GM18520 (cell line): ENCODE data around the gene UTP4.

Experiments used
- ATAC-seq: cut with Tn5 transposase; IDR thresholded peaks from one replicate; pipeline ENCODE4 v1.9.1; 2021; ENCODE audit not compliant: unreplicated experiment

Gene UTP4

GRCh38 chr16:69169607-69170352, 37.3 kb downstream of the UTP4 start:
- no peak for ATAC-seq

- no peak for ATAC-seq
Observed at GRCh38 chr16:69171325-69172084, 39.1 kb downstream of the UTP4 start.

DNA sequence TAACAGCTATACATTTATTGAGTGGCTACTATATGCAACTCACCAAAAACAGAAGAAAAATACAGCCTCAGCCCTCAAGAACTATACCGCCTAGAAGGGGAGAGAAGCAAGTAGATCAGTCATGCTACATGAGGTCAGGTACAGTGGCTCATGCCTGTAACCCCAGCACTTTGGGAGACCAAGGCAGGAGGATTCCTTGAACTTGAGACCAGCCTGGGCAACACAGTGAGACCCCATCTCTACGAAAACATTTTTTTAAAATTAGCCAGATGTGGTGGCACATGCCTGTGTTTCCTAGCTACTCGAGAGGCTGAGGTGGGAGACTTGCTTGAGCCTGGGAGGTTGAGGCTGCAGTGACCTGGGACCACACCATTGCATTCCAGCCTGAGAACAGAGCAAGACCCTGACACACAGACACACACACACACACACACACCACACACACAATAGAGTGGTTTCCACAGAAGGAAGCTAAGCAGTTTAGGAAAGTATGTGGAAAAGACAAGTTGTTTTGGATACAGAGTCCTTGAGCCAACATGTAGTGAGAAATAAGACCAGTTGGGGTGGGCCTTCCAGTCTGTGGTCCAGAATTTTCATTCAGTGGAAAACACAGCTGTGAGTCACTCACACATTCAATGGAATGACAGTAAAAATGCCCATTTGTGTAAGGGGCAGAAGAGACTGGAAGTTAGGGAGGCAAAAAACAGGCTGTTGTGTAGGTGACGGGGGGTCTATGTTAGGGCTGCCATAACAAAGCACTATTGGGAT, 43.8 kb downstream of the UTP4 start:
- ATAC-seq, result no peak

GRCh38 chr16:69179328-69180010, 47.0 kb downstream of the UTP4 start:
- no peak for ATAC-seq

GRCh38 chr16:69180011-69180338, 47.5 kb downstream of the UTP4 start:
- no peak for ATAC-seq

GRCh38 chr16:69182730-69183416, 50.4 kb downstream of the UTP4 start:
- ATAC-seq, result no peak

GRCh38 chr16:69186642-69187445, 54.4 kb downstream of the UTP4 start, which contains the start of gene SNTB2:
TSS of gene SNTB2 (plus strand) at chr16:69187164. CDS start at chr16:69187167, 3 bp downstream.
- peak; percentile 77 for ATAC-seq

DNA sequence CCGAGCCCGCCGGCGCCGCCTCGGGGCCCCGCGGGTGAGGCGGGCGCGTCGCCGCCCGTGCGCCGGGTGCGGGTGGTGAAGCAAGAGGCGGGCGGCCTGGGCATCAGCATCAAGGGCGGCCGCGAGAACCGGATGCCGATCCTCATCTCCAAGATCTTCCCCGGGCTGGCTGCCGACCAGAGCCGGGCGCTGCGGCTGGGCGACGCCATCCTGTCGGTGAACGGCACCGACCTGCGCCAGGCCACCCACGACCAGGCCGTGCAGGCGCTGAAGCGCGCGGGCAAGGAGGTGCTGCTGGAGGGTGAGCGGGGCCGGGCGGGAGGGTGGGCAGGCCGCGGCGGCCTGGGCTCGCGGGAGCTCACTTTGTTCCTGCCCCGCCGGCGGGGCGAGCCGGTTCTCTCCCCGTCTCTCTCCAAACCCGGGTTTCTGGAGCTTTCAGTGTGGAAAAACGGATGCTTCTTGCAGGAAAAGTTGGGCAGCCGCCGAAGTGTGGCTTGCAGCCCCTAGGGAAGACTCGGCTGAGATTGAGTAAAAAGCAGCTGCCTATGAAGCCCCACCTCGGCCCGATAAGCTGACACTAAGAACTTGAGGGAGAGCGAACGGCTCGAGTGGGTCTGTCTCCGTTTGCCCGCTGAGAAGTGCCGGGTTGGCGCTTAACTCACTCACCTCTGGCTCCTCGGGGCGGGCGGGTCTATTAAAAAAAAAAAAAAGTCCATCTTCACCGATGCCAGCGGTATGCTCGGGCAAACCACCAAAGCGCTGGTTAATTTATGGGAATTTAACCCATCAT, 55.2 kb downstream of the UTP4 start:
- ATAC-seq, result peak; percentile 11

DNA sequence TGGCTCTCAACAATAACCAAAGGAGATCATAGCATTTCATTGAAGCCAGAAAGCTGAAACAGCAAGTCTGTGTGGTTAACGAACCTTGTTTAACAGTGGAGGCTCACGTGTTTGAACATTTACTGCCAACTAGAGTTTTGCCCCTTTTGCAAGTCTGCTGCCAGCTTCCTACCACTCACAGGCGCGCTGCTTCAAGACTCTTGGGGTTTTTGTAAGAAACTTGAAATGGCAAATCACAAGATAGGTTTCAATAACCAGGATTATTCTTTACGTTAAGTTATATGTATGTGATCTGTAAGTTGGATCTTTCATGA, 55.7 kb downstream of the UTP4 start:
- no peak for ATAC-seq

DNA sequence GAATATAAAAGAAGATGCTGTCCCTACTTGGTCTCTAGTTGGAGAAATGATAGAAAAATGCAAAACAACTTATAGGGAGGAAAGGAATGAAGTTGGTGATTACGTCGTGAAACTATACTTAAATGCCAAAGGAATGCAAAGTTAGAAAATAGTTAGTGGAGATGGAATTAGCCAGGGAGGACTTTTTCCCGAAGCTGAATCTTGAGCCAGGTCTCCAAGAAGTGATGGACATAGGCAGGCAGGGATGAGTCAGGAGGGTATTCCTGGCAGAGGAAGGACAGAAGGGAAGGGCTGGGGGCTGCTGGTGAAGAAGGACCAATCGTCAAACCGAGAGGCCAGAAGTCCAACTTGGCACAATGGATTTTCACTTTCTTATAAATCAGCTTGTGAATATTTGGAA, 56.3 kb downstream of the UTP4 start:
- no peak for ATAC-seq

DNA sequence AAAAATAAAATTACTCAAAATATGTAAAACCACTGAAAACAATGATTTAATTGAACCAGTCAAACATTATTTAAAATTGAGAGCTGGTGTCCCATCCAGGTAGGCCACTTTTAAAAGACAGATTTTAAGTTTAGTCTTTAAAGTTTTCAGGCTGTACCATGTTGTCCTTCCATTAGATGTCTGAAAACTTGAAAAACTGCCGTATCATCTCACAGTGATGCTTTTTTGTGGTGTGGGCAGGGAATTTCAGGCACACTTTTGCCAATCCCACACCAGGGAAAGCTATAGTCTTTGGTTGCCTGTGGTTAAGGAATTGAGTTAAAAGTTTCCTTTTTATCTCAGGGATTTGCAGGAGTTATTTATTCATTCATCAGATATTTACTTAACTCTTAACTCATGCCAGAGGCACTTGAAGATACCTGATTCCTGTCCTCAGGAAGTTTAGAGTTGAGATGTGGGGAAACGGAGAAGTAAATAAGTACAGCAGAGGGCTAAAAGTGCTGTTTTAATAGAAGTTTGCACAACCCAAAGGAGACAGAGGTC, 57.7 kb downstream of the UTP4 start:
- no peak for ATAC-seq

- no peak for ATAC-seq
Observed at GRCh38 chr16:69190598-69190997, 58.1 kb downstream of the UTP4 start.

DNA sequence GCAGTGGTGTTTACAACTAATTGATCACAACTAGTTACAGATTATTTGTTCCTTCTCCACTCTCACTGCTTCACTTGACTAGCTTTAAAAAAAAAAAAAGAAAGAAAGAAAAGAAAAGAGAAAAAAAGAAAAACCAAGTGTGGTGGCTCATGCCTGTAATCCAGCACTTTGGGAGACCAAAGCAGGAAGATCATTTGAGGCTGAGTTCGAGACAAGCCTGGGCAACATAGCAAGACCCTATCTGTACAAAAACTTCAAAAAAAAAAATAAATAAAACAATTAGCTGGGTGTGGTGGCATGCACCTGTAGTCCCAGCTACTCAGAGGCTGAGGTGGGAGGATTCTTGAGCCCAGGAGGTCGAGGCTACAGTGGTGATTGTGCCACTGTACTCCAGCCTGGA, 58.7 kb downstream of the UTP4 start:
- no peak for ATAC-seq

DNA sequence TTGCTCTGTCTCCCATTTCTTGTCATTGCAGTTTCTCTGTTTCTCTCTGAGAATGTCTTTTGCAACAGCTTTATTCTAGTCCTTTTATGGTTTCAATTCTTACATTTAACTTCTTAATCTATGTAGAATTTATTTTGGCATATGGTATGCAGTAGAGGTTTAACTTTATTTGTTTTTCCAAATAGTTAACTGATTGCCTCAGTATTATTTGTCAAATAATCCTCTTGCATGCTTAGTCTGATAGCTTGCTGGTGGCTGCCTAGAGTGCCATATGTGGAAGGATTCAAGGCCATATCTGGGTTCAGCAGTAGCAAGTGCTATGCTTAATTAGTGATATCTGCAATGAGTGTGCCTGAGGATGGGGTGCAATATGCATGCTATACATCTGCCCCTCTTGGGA, 61.4 kb downstream of the UTP4 start:
- no peak for ATAC-seq

GRCh38 chr16:69194488-69194887, 62.0 kb downstream of the UTP4 start:
- ATAC-seq, result no peak

DNA sequence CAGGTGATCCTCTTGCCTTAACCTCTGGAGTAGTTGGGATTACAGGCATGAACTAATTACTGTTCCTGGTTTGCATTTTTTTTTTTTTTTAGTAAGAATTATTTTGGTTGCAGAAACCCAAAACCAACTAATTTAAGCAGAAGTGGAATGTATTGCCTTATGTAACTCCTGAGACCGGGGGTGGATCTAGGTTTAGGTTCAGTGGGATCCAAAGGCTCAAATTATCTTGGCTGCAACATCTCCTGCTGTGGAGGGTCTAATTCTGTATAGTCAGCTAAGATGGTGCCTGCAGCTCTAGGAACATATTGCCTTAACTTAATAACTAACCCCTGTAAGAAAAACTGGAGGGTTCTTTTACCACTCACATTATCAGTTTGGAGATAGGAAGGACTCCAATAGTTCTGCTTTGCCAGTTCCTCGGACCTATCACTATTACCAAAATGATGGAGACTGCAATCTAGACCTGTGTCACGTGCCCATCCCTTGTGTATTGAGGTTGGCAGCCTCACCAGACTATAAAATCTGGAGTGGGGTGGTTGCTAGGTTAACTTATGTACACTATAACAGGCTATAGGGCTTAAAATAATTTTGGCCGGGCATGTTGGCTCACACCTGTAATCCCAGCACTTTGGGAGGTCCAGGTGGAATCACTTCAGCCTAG, 63.0 kb downstream of the UTP4 start:
- no peak for ATAC-seq

DNA sequence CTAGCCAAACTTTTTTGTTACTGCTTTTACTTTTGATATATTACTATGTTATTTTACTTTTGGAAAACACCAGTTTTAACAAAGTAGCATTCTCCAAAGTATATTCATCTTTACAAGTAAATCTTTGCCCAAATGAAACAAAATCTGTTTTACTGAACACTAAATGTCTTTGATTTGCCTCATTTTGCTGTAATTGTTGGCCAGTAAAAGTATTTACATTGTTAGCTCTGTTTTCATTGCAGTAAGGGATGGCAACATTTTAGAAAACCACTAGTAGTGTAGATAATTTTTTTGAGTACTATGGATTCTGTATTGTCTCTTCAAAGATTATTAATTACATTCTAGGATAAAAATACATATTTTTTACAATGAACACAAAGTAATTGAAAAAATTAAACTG, 65.1 kb downstream of the UTP4 start:
- no peak for ATAC-seq

GRCh38 chr16:69199382-69199781, 66.9 kb downstream of the UTP4 start:
- ATAC-seq, result no peak
